HL-60/S4 treated with phorbol 12-myristate 13-acetate at 8.2 ng/mL for 4 days and 3 days (cell line): ENCODE data around the gene SLC6A11.

Source experiments
- in situ Hi-C: fragments of 300-500 bp; cut with MboI; formaldehyde crosslinking; loops from 2 replicates; pipeline ENCODE4 v1.15.0; 2022; ENCODE audit warnings: low sequenced_read_pairs

Gene SLC6A11

GRCh38 chr3:10948326-10948725 is 132.3 kb downstream of the SLC6A11 start:
- in situ Hi-C loops: loop anchor here (25.0 kb wide), 1 partner anchor 714 kb away; no protein-coding TSS in a partner anchor

GRCh38 chr3:10949197-10949596 is 133.2 kb downstream of the SLC6A11 start:
- in situ Hi-C loops: loop anchor here (25.0 kb wide), 1 partner anchor 713 kb away; no protein-coding TSS in a partner anchor

- in situ Hi-C loops: no loop called here
Observed at GRCh38 chr3:10950476-10951294, 134.7 kb downstream of the SLC6A11 start.

- in situ Hi-C loops: no loop called here
Observed at GRCh38 chr3:10951295-10951926, 135.4 kb downstream of the SLC6A11 start.

DNA sequence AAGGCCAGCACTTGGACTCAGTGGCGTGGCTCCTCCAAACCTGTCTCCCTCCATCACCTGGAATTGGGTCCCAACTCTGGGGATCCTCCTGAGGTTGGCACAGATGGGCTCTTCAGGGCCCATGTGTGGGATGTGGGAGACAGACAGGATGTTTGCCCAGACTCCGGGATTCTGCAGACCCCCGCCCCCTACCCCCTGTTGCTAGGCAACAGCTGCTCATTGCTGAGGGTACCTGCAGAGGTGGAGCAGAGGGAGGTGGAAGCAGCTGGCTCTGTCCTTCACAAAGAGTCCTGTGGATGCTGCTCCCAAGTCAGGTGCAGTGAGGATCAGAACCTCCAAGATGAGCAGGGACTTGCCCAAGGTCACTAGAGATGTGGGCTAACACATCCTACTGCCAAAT is 136.5 kb downstream of the SLC6A11 start:
- in situ Hi-C loops: no loop called here

DNA sequence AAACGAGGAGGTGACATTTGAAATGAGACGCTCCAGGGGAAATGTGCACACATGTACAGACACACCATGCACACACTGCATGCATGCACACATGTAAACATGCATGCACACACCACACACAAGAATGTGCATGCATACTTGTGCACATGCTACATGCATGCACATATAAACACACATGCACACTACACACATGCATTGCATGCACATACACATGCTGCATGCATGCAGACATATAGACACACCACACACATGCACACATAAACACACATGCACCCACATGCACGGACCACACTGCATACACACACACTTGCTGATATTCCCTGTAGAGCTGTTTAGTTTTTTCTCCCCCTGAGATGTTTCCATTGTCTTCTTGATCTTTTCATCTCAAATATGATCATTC is 138.7 kb downstream of the SLC6A11 start:
- in situ Hi-C loops: no loop called here

DNA sequence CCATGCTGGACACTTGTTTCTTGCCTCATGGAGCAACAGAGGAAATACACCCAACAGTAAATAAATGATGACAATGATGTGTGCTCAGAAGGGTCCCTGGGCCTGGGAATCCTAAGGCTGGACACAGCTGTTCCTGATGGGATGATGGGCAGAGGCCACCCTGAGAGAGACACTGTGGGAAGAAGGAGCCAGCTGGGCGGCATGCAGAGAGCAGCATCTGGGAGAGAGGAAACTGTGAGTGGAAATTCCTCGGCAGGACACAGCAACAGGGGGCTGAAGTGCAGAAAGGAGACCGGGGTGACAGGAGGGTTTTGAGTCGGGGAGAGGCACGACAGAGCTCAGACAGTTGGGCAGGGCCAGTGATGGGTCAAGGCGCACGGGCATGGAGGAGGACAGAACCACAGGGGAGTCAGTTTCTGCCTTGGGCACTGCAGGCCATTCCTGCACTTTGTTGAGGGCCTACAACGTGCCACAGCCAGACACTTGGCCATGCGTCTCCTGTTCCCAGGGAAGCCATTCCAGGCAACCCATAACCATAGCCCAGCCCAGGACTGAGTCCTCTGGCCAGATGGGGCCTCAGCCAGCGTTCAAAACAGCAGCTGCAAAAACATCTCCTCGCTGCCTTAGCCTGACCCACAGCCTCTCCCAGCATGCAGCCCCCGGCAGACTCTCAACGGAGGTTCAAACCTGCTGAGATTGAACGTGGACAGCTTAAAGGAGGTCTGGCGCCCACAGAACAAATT is 139.9 kb downstream of the SLC6A11 start:
- in situ Hi-C loops: no loop called here

- in situ Hi-C loops: no loop called here
Observed at GRCh38 chr3:10956531-10956930, 140.5 kb downstream of the SLC6A11 start.

DNA sequence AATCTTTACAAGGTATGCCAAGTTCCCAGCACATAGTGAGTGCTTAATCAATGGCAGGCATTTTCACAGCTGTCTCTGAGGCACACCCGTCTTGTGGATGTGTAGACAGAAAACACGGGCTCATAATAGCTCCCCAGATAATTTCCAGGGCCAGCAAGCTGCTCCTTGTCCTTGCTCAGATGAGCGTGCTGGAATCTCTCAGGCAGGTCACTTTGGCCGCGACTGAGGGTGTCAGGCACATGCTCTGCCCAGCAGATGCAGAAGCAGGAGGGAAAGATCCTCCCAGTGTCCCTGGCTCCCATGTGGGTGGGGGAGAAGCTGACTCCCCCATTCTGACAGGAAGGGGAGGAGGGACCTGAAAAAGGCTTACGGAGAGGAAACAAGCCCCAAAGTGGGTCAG is 141.0 kb downstream of the SLC6A11 start:
- in situ Hi-C loops: no loop called here

- in situ Hi-C loops: no loop called here
Observed at GRCh38 chr3:10957976-10958749, 142.1 kb downstream of the SLC6A11 start.

- in situ Hi-C loops: no loop called here
Observed at GRCh38 chr3:10960255-10960654, 144.2 kb downstream of the SLC6A11 start.

DNA sequence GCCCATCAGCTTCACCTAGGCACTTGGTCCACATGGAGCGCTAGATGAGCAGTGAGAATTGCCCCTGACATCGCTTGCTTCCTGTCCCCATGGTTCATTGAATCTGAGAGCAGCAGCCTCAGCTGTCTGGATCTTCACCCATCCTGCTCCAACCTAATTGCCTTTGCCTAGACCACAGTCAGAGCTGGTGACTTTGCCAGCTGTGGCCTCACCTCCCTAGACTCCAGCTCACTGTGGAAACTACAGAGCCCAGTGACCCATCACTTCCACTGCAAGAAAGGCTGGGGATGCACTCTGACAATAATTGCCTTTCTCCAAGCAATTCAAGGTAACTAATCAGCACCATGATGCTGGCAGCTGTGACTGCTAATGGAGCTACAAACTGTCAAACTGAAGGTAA is 145.9 kb downstream of the SLC6A11 start:
- in situ Hi-C loops: no loop called here

- in situ Hi-C loops: no loop called here
Observed at GRCh38 chr3:10962481-10963036, 146.5 kb downstream of the SLC6A11 start.

- in situ Hi-C loops: no loop called here
Observed at GRCh38 chr3:10964537-10965167, 148.6 kb downstream of the SLC6A11 start.

DNA sequence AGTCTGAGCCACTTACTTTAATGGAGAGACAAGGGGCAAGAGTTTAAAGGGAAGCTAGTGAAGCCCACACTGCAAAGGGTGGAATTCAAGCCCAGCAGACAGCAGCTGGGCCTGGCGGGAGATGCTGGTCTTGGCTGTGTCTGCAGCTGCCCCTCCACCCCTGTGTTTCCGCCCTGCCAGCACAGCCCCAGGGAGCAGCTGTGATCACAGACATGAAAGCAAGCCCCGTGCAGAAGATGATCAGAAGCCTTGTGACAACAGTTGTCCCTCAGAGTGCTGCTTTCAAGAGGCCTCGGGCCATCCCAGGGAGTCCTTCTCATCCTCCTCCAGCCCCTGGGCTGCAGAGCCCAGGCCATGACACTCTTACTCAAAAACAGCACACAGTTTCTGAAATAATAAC is 152.4 kb downstream of the SLC6A11 start:
- in situ Hi-C loops: no loop called here

DNA sequence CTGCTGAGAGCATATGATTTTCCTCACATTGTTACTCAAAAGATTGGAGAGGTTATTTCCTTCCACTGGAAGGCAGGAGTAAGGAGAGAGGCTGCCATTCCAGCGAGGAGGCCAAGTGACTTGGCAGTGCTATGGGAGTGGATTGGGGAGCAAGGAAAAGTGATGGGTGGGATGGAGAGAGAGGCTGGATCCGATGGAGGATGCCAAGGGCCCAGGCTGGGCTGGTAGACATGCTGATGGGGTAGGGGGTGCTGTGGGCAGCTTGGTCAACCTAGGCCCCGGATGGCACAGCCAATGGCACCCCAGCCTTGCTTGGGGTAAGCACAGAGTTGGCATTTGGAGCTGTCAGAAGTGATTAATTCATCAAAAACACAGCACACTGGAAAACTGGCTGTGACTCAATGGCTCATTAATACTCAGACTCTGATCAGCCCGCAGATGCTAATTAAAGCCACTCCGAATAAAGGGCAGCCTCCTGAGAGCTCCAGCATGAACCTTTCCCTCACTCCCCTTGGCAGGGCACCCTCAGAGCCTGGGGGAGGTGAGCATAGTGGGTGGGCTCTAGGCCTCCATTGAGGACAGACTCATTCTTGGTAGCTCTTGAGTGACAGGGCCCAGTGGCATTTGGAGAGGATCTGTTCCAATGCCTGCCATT is 154.4 kb downstream of the SLC6A11 start:
- in situ Hi-C loops: no loop called here

DNA sequence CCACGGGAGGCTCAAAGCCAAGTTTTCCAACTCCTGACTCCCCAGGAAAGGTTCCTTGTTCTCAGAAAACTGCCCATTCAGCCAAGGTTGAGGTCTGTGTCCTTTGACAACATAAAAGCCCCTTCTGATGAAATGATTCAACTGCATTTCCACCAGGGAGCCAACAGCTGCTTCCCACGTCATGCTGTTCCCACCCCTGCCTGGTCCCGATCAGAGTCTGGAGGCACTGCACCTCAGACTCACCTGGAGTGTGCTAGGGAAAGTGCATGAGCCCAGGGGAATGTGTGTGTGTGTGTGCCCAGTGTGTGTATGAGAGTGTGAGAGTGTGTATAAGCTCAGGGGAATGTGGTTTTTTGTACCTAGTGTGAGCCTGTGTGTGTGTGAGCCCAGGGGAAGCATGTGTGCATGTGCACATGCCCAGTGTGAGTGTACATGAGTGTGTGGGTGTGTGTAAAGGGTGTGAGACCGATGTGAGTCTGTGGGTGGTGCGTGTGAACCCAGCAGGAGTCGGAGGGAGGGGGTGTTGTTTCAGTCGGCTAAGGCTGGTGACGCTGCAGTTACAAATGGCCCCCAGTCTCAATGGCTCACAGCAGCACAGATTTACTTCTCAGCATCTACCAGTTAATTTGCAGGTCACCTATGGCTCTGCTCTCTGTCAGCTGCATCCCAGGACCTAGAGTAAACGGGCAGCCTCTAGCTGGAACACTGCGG is 156.2 kb downstream of the SLC6A11 start:
- in situ Hi-C loops: no loop called here

DNA sequence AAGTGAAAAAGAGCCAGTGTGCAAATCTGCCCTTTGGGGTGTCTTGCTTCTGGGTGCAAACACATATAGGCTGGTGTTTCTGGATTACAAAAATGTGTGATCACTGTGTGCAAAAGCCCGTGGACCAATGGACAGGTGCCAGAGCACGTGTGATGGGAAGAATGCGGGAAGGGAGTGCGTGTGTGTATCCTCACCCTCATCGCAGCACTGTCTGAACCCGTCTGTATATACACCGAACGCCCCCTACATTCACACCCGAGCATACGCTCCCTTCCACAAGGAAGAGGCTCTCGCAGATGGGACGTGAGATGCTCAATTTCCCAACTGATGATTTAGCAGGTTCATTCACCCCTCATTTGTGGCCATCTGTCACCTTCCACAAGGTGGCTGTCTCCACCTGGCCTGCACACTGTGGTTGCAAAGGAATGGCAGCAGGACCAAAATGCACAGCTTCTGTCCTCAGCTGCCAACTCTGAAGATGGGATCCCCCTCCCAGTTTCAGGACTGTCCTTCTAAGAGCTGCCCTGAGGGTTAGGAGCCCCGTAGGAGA is 157.1 kb downstream of the SLC6A11 start:
- in situ Hi-C loops: no loop called here

DNA sequence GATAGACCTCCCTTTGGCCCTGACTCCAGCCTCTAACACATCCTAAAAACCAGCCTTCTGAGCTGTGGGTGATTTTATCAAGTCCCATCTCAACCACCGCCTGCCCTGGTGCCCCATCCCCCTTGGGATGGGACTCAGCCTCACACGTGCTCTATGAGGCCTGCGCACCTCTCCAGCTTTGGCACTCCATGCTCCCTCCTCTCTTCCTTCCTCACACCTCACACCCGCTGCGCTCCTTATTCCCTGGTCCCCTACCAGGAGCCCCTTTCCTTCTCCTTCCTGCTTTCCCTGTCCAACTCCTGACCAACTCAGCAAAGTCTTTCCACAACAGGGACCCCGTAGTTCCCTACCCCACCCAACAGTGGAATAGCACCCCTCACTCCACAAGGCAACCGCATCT is 158.1 kb downstream of the SLC6A11 start:
- in situ Hi-C loops: no loop called here
